ENCODE results near the gene PTCD1.

PTCD1 gene

DNA sequence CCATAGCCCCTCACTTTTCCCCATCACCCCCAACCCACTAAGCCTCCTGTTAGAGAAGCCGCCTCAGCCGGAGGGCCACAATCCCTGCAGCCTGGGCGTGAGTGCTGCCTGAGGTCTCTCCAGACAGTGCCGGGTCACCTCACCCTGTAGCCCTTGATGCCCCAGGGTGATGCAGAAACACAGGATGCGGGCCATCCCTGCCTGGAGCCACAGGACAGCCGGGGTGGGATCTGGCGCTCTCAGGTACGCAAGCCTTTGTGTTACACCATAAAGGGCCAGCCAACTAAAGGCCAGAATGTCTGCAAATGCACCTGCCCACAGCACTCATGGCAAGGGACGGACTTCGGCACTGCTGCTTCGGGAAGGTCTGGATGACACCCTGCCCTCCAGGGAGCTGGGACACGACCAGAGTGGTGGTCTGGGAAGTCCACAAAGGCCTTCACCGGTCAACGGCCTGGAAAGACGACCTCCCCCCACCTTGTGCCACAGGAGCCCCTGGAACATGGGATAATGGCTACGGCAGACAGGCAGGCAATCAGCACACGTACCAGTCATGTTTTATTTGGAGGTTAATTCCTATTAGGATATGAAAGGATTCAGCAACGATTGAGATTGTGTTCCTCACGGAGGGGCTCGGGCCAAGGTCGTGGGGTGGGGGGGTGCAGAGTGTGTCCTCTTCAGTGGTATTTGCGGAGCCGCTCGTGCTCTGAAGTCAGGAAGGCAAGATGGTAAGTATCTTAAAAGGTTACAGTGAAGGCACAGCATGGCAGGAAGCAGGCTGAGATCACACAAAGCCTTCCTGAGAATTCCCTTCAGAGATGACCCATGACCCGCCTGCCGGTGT, 19.3 kb upstream of the PTCD1 start:
- TF ChIP-seq, protein P1, sequence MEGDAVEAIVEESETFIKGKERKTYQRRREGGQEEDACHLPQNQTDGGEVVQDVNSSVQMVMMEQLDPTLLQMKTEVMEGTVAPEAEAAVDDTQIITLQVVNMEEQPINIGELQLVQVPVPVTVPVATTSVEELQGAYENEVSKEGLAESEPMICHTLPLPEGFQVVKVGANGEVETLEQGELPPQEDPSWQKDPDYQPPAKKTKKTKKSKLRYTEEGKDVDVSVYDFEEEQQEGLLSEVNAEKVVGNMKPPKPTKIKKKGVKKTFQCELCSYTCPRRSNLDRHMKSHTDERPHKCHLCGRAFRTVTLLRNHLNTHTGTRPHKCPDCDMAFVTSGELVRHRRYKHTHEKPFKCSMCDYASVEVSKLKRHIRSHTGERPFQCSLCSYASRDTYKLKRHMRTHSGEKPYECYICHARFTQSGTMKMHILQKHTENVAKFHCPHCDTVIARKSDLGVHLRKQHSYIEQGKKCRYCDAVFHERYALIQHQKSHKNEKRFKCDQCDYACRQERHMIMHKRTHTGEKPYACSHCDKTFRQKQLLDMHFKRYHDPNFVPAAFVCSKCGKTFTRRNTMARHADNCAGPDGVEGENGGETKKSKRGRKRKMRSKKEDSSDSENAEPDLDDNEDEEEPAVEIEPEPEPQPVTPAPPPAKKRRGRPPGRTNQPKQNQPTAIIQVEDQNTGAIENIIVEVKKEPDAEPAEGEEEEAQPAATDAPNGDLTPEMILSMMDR (IDR thresholded peaks at IDR 0.05; ENCODE audit: control insufficient read depth, extremely low read depth, insufficient read depth), result no peak
- no peak overlapping the region for H3K4me3 ChIP-seq (ENCODE audit: low read depth, low read length)
- no peak for DNase-seq (ENCODE audit: low read depth)

DNA sequence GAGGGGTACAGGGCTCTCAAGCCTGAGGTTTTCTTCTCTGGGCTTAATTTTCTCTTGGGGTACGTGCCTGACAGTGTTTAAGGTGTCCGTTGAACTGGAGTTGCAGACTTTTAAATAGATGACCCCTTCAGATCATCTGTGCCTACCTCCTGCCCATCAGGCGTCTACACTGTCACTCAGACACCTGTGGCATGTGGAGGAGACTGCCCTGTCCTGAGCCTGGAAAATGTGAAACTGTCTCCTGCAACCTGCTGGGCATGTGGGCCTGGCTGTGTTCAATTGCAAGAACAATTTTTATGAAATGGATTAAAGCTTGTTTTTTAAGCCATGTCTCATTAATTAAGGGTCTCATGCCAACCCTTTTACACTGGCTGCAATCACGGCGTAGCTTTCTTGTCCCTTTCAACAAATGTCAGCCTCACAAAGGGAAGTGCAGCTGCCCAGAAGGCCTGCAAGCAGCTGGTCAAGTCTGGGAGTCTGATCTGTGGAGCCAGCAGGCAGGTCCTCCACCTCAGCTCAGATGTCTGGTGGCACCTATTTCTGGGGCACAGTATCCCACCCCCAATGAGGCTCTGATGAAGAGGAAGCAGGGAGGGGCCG, 18.6 kb upstream of the PTCD1 start:
- no peak for DNase-seq (ENCODE audit: low read depth)
- TF ChIP-seq, protein P1 (IDR thresholded peaks at IDR 0.05; ENCODE audit: control insufficient read depth, extremely low read depth, insufficient read depth), result no peak
- H3K4me3 ChIP-seq (ENCODE audit: low read depth, low read length), result no peak overlapping the region

DNA sequence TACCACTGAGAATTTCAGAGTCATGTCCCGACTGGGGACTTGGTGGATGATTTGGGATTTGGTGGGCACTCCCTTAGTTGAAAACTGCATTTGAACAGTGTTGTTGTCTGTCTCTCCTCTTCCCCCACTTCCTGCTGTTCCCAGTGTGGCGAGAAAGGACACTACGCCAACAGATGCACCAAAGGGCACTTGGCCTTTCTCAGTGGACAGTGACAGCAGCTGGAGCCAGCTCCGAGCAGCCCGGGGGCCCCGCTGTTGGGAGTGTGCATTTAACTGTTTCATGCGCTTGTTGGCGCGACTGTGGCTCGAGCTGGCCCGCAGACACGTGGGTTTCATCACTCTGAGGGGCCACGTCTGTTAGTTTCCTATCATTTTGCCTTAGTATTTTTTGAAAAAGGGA, 17.7 kb upstream of the PTCD1 start:
- TF ChIP-seq, protein P1 (IDR thresholded peaks at IDR 0.05; ENCODE audit: control insufficient read depth, extremely low read depth, insufficient read depth), result no peak
- no peak for DNase-seq (ENCODE audit: low read depth)

DNA sequence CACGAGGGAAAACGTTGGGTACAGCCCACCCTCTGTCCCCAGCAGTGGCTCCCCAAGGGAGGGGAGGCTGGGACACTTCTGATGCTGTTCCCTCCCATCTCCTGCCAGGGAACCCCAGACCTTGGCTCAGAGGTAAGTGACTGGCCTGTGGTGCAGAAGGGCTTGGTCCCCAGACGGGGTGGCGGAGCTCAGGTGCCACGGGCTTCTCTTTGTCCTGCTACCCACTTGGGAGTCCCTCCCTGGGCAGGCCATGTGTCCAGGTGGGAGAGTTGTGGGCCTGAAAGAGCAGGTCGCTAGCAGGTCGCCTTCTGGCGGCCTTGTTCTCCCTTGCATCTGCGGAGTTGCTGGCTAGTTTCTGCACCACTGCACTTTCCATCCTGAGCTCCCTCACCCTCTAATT, 17.3 kb upstream of the PTCD1 start:
- DNase-seq (ENCODE audit: low read depth), result no peak
- no peak overlapping the region for H3K4me3 ChIP-seq (ENCODE audit: low read depth, low read length)
- TF ChIP-seq, protein P1 (IDR thresholded peaks at IDR 0.05; ENCODE audit: control insufficient read depth, extremely low read depth, insufficient read depth), result no peak

More for the DNA sequence above, 17.7 kb upstream of the PTCD1 start:
- H3K4me3 ChIP-seq (ENCODE audit: low read depth, low read length), result no peak overlapping the region

DNA sequence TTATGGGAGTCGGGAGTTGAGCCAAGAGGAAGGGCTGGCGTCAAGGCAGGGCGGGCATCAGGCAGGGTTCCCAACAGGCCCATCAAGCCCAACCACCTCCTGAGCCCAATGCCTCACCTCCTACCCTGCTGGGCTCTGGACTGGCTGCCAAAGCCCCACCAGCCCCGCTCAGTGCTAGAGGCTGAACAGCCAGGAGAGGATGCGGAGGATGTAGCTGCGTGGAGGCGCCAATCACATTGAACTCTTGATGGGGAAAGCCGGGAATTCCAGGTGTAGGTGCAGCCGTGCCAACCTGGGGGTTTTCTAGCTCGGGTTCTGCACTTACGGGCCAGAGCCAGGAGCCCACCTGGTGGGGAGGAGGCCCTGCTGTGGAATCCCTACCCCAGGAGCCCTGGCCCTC, 14.5 kb upstream of the PTCD1 start:
- TF ChIP-seq, protein P1 (IDR thresholded peaks at IDR 0.05; ENCODE audit: control insufficient read depth, extremely low read depth, insufficient read depth), result no peak
- no peak for DNase-seq (ENCODE audit: low read depth)
- no peak overlapping the region for H3K4me3 ChIP-seq (ENCODE audit: low read depth, low read length)

DNA sequence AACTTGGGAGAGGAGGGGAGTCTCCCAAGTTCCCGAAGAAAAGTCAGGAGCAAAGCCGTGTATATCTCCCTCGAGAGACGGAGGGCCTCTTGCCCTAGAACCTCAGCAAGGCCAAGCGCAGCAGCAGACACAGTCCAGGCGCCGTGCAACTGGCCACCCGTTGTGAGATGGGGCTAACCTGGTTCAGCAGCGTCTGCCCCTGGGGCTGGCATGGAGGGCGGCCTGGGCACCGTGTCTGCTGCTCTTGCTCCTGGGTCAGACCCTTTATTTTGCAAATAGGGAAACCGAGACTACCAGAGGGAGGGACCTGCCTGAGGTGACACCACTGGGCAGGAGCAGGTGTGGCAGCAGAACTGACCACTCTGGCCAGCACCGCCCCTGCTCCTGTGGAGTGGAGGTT, 13.9 kb upstream of the PTCD1 start:
- no peak for DNase-seq (ENCODE audit: low read depth)
- TF ChIP-seq, protein P1 (IDR thresholded peaks at IDR 0.05; ENCODE audit: control insufficient read depth, extremely low read depth, insufficient read depth), result no peak
- H3K4me3 ChIP-seq (ENCODE audit: low read depth, low read length), result no peak overlapping the region
